ENCODE measurements around the gene FARS2.

DNA sequence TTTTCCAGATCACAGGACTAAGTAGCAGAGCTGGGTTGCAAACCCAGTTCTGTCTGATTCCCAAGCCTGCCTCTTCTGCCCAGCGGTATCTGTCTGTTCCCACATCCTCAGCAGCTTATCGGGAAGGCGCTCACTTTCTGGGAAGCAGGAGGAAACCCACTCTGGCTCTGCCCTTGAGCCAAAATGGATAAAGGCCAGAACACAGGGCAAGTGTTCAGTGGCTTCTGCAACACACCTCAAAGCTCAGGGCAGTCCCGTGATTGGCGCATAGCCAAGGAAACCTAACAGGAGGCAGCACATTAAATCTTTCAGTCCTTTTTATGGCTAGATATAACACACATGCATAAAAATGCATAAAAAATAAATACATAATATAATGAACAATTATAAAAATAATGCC, 483.2 kb downstream of the FARS2 start:
- TF ChIP-seq, protein P1, sequence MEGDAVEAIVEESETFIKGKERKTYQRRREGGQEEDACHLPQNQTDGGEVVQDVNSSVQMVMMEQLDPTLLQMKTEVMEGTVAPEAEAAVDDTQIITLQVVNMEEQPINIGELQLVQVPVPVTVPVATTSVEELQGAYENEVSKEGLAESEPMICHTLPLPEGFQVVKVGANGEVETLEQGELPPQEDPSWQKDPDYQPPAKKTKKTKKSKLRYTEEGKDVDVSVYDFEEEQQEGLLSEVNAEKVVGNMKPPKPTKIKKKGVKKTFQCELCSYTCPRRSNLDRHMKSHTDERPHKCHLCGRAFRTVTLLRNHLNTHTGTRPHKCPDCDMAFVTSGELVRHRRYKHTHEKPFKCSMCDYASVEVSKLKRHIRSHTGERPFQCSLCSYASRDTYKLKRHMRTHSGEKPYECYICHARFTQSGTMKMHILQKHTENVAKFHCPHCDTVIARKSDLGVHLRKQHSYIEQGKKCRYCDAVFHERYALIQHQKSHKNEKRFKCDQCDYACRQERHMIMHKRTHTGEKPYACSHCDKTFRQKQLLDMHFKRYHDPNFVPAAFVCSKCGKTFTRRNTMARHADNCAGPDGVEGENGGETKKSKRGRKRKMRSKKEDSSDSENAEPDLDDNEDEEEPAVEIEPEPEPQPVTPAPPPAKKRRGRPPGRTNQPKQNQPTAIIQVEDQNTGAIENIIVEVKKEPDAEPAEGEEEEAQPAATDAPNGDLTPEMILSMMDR (IDR thresholded peaks at IDR 0.05; ENCODE audit: low read depth, low read length) = no peak
- TF ChIP-seq EZH2phosphoT487 (IDR thresholded peaks at IDR 0.05; ENCODE audit: low read depth) = no peak

Data from OCI-LY3 (cell line).